A549 (cell line): Measurements from ENCODE around the gene JAGN1.
"Not testable (repeated sequence)": the region's sequence is repeated elsewhere in the genome, so short reads cannot be mapped to it uniquely, and the experiment has no call there.

ENCODE experiments used
- CEBPB ChIP-seq, 2 experiments: fragments of >200 bp in 1 of 2; sonication (Bioruptor Twin) in 1 of 2; formaldehyde crosslinking in 1 of 2; IDR thresholded peaks; 2 replicates each; pipeline ENCODE4 v1.6.1; 2012 to 2016
- CHD4 ChIP-seq: fragments of 200-600 bp; sonication (generic); IDR thresholded peaks from 2 replicates; pipeline ENCODE4 v1.6.1; 2016; ENCODE audit warnings: antibody characterized with exemption, mild to moderate bottlenecking, borderline replicate concordance
- EHMT2 ChIP-seq: fragments of 200-600 bp; sonication (generic); IDR thresholded peaks from 2 replicates; pipeline ENCODE4 v1.6.1; 2016; ENCODE audit warnings: antibody characterized with exemption, low read depth, mild to moderate bottlenecking, moderate library complexity
- ELK1 ChIP-seq: fragments of 150-350 bp; IDR thresholded peaks from 2 replicates; pipeline ENCODE4 v1.6.1; 2014; ENCODE audit warnings: low read depth, mild to moderate bottlenecking, low read length
- EP300 ChIP-seq, 2 experiments: fragments of >200 bp; sonication (Bioruptor Twin); formaldehyde crosslinking; IDR thresholded peaks; 2 replicates in 1 of 2; 3 replicates in 1 of 2; pipeline ENCODE4 v1.6.1; 2016 to 2017
- HES2 ChIP-seq: fragments of >200 bp; sonication (Bioruptor Twin); formaldehyde crosslinking; IDR thresholded peaks from 2 replicates; pipeline ENCODE4 v1.6.1; 2016
- KDM5A ChIP-seq: fragments of 200-600 bp; sonication (generic); IDR thresholded peaks from 2 replicates; pipeline ENCODE4 v1.6.1; 2016; ENCODE audit warnings: antibody characterized with exemption, mild to moderate bottlenecking
- MYC ChIP-seq: IDR thresholded peaks from 2 replicates; pipeline ENCODE4 v1.6.1; 2012; ENCODE audit warnings: mild to moderate bottlenecking, inconsistent platforms, low read length, improper control_type of control experiment, borderline replicate concordance
- NPAS2 ChIP-seq: fragments of 250-450 bp; sonication (Bioruptor Pico); IDR thresholded peaks from 2 replicates; pipeline ENCODE4 v1.8.0; 2022; ENCODE audit warnings: mild to moderate bottlenecking, moderate library complexity, borderline replicate concordance
- POLR2A ChIP-seq: IDR thresholded peaks from 2 replicates; pipeline ENCODE4 v1.6.1; 2012; ENCODE audit warnings: mild to moderate bottlenecking, low read length
- RAD21 ChIP-seq, 2 experiments: fragments of >200 bp in 1 of 2; sonication (Bioruptor Twin) in 1 of 2; formaldehyde crosslinking in 1 of 2; IDR thresholded peaks in 1 of 2; conservative IDR thresholded peaks in 1 of 2; 2 replicates in 1 of 2; 3 replicates in 1 of 2; pipeline ENCODE4 v1.6.1; 2012 to 2018; ENCODE audit warnings: inconsistent platforms in 1 of 2
- REST ChIP-seq: fragments of 200-600 bp; sonication (generic); IDR thresholded peaks from 2 replicates; pipeline ENCODE4 v1.6.1; 2016; ENCODE audit warnings: antibody characterized with exemption, mild to moderate bottlenecking, moderate library complexity
- TF ChIP-seq, protein P1 (sequence below): fragments of >200 bp; sonication (Bioruptor Twin); formaldehyde crosslinking; IDR thresholded peaks from 3 replicates; pipeline ENCODE4 v1.5.1; 2016
- TF ChIP-seq, protein P2 (sequence below): IDR thresholded peaks from 2 replicates; pipeline ENCODE4 v1.6.1; 2012

- TF ChIP-seq EHMT2; KDM5A; CEBPB (IDR thresholded peaks at IDR 0.05); NPAS2 (CRISPR knock-in tag); CHD4; RAD21 (conservative IDR thresholded peaks at IDR 0.05 in 1 of 2, IDR thresholded peaks at IDR 0.05 in 1 of 2); MYC; HES2; EP300 (IDR thresholded peaks at IDR 0.05); POLR2A; REST; ELK1: not testable (repeated sequence)
- TF ChIP-seq, protein P1, sequence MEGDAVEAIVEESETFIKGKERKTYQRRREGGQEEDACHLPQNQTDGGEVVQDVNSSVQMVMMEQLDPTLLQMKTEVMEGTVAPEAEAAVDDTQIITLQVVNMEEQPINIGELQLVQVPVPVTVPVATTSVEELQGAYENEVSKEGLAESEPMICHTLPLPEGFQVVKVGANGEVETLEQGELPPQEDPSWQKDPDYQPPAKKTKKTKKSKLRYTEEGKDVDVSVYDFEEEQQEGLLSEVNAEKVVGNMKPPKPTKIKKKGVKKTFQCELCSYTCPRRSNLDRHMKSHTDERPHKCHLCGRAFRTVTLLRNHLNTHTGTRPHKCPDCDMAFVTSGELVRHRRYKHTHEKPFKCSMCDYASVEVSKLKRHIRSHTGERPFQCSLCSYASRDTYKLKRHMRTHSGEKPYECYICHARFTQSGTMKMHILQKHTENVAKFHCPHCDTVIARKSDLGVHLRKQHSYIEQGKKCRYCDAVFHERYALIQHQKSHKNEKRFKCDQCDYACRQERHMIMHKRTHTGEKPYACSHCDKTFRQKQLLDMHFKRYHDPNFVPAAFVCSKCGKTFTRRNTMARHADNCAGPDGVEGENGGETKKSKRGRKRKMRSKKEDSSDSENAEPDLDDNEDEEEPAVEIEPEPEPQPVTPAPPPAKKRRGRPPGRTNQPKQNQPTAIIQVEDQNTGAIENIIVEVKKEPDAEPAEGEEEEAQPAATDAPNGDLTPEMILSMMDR: not testable (repeated sequence)
- TF ChIP-seq, protein P2, sequence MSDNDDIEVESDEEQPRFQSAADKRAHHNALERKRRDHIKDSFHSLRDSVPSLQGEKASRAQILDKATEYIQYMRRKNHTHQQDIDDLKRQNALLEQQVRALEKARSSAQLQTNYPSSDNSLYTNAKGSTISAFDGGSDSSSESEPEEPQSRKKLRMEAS: not testable (repeated sequence)
Observed at GRCh38 chr3:9851926-9852325, 38.5 kb upstream of the JAGN1 start.
